Measurements from ENCODE around the gene GLI3.

- no peak for TF ChIP-seq CTCF (conservative IDR thresholded peaks at IDR 0.05 in 1 of 2, IDR thresholded peaks at IDR 0.05 in 1 of 2; ENCODE audit: low read depth in 1 of 2, low read length in 2 of 2)
- no peak for TF ChIP-seq EZH2 (IDR thresholded peaks at IDR 0.05; ENCODE audit: low read length, missing control alignments)
Observed at GRCh38 chr7:42219447-42219846, 17.6 kb downstream of the GLI3 start.

Data from fibroblast of lung (primary cell).